ENCODE results near the gene RNF207. TPM values are rescaled to one million over a fixed set of nuclear protein-coding genes. Genes with fewer than 3 reads are reported as not detected.

The RNF207 gene
- total RNA-seq, 1 experiment from 2014 or later, result 4.9 TPM

DNA sequence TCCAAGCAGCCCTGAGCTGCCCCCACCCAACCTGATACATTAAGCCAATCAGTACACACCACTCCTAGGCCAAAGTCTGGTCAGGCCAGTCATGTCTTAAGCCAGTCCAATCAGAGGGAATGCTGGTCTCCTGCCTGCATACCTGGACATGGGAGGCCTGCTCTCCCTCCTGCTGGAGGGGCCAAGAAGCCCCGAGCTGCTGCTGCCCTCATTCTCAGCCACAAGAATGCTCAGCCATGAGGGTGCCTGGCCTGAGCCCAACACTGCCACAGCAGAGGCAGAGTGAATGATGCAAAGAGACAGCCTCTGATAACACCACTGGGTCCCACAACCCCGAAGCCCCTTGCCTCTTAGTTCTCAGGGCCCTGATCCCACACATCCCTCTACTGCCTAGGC lies 48.8 kb upstream of the RNF207 start:
- Mint-ChIP-seq H3K4me3 (no peak overlapping the region), H3K4me1 (peaks cover 20 to 24% of the 10 kb centered on the region in 2 experiments), H3K27me3 (ENCODE audit: low read depth) (peaks cover 12% of the 10 kb centered on the region), H3K36me3 (ENCODE audit: insufficient read depth in 1 of 3, low read depth in 3 of 3) (no peaks in the 10 kb centered on the region), H3K27ac (peak overlapping the region in 2 of 3 experiments; percentile 36 to 74; a peak in 2 of 7 replicates), H3K9me3 (no peaks in the 10 kb centered on the region)
- H2BK15ac ChIP-seq (ENCODE audit: low read depth, low read length), result no peak overlapping the region
- H3K56ac ChIP-seq (ENCODE audit: insufficient read length, low read depth, low read length), result no peak overlapping the region
- H3K18ac ChIP-seq (ENCODE audit: insufficient read length, low read depth, low read length), result no peak overlapping the region
- H2AFZ ChIP-seq (ENCODE audit: low read length), result no peak overlapping the region
- no peak overlapping the region for H2AK5ac ChIP-seq (ENCODE audit: insufficient read length, low read length)
- WGBS (ENCODE audit: extremely low coverage, insufficient read length, low lambda C conversion rate), result no CpG with 5 or more reads among the region's 2 CpGs
- no peak overlapping the region for H4K8ac ChIP-seq (replicated peaks; ENCODE audit: insufficient read length, low read depth, low read length)
- no peak overlapping the region for H2BK12ac ChIP-seq (ENCODE audit: insufficient read length, low read depth, low read length)
- no peak overlapping the region for H3T11ph ChIP-seq (ENCODE audit: low read length)
- H3K4me2 ChIP-seq (ENCODE audit: insufficient read depth, insufficient read length, low read length), result no peak overlapping the region
- H3K9me3 ChIP-seq (ENCODE audit: control insufficient read depth, low read depth, low read length), result no peaks in the 10 kb centered on the region
- no peaks in the 10 kb centered on the region for H3K79me1 ChIP-seq (ENCODE audit: insufficient read depth, low read depth, low read length, poor library complexity, severe bottlenecking)
- no peak overlapping the region for H4K91ac ChIP-seq (ENCODE audit: insufficient read length, low read depth, low read length)
- no peak overlapping the region for H4K5ac ChIP-seq (ENCODE audit: insufficient read length, low read depth, low read length)
- H2BK20ac ChIP-seq (ENCODE audit: low read depth, low read length, poor library complexity, severe bottlenecking), result no peak overlapping the region
- no peak overlapping the region for H3K4ac ChIP-seq (ENCODE audit: low read depth, low read length)
- peaks cover 5% of the 10 kb centered on the region for H3K23me2 ChIP-seq (ENCODE audit: insufficient read length, low read depth, low read length, poor library complexity, severe bottlenecking)
- H3K27ac ChIP-seq (ENCODE audit: insufficient read length, low read depth, low read length), result no peak overlapping the region
- H3K9ac ChIP-seq (ENCODE audit: extremely low read depth, insufficient read length, low read length), result no peak overlapping the region
- peak overlapping the region; percentile 10; the same call in 1 of the 2 replicates for H3K14ac ChIP-seq (ENCODE audit: insufficient read depth, low read length)
- no peaks in the 10 kb centered on the region for H4K20me1 ChIP-seq (ENCODE audit: control insufficient read depth, insufficient read depth, insufficient read length)
- H2BK120ac ChIP-seq (ENCODE audit: low read depth, low read length, poor library complexity, severe bottlenecking), result no peak overlapping the region
- H3K23ac ChIP-seq (ENCODE audit: insufficient read length, low read depth, low read length), result no peak overlapping the region
- H3K27me3 ChIP-seq (ENCODE audit: insufficient read depth, low read length), result no peaks in the 10 kb centered on the region
- no peaks in the 10 kb centered on the region for H3K79me2 ChIP-seq (ENCODE audit: insufficient read depth, low read length)
- H2BK5ac ChIP-seq (ENCODE audit: insufficient read length, low read length), result no peak overlapping the region
- H3K4me1 ChIP-seq (ENCODE audit: insufficient read depth, low read length), result no peaks in the 10 kb centered on the region
- DNase-seq, result no peak
- TF ChIP-seq, protein P1, sequence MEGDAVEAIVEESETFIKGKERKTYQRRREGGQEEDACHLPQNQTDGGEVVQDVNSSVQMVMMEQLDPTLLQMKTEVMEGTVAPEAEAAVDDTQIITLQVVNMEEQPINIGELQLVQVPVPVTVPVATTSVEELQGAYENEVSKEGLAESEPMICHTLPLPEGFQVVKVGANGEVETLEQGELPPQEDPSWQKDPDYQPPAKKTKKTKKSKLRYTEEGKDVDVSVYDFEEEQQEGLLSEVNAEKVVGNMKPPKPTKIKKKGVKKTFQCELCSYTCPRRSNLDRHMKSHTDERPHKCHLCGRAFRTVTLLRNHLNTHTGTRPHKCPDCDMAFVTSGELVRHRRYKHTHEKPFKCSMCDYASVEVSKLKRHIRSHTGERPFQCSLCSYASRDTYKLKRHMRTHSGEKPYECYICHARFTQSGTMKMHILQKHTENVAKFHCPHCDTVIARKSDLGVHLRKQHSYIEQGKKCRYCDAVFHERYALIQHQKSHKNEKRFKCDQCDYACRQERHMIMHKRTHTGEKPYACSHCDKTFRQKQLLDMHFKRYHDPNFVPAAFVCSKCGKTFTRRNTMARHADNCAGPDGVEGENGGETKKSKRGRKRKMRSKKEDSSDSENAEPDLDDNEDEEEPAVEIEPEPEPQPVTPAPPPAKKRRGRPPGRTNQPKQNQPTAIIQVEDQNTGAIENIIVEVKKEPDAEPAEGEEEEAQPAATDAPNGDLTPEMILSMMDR (conservative IDR thresholded peaks at IDR 0.05), result no peak
